ENCODE results near the gene POMT1. TPM values are rescaled to one million over a fixed set of nuclear protein-coding genes. Genes with fewer than 3 reads are reported as not detected.
A peak's percentile ranks its signal among the peaks of the same experiment; 100 is the strongest.

The POMT1 gene
- total RNA-seq, 2 experiments from 2014 or later: 4.7 to 27.1 TPM

GRCh38 chr9:131559421-131560000, 56.8 kb downstream of the POMT1 start:
- H3K4me3 ChIP-seq (ENCODE audit: low read depth, low read length, poor library complexity, severe bottlenecking): no peak overlapping the region
- ChIA-PET CTCF (ENCODE audit: unreplicated experiment) (no interaction called here), POLR2A (interaction anchor here (0.7 to 0.8 kb wide), 2 partner anchors 111 to 371 kb away, joined by 3 to 8 read pairs; no protein-coding TSS in a partner anchor)
- no peaks in the 10 kb centered on the region for H3K9me2 ChIP-seq (ENCODE audit: insufficient read depth, low read length)
- H3K79me2 ChIP-seq (ENCODE audit: insufficient read depth, low read depth, low read length): no peaks in the 10 kb centered on the region
- H3K27ac ChIP-seq (ENCODE audit: low read depth, low read length, poor library complexity, severe bottlenecking): no peak overlapping the region
- H4K20me1 ChIP-seq (ENCODE audit: insufficient read depth, low read length): no peaks in the 10 kb centered on the region
- H3K36me3 ChIP-seq (ENCODE audit: insufficient read depth, low read length): no peaks in the 10 kb centered on the region
- intact Hi-C loops (cut with micrococcal nuclease; ENCODE audit: unreplicated experiment): no loop called here
- no peak for DNase-seq (ENCODE audit: low spot score)
- no peaks in the 10 kb centered on the region for H3K4me1 ChIP-seq (ENCODE audit: insufficient read depth, low read length, poor library complexity, severe bottlenecking)
- TF ChIP-seq EZH2phosphoT487 (IDR thresholded peaks at IDR 0.05; ENCODE audit: borderline replicate concordance, low read depth, low read length): no peak
- TF ChIP-seq, protein P1, sequence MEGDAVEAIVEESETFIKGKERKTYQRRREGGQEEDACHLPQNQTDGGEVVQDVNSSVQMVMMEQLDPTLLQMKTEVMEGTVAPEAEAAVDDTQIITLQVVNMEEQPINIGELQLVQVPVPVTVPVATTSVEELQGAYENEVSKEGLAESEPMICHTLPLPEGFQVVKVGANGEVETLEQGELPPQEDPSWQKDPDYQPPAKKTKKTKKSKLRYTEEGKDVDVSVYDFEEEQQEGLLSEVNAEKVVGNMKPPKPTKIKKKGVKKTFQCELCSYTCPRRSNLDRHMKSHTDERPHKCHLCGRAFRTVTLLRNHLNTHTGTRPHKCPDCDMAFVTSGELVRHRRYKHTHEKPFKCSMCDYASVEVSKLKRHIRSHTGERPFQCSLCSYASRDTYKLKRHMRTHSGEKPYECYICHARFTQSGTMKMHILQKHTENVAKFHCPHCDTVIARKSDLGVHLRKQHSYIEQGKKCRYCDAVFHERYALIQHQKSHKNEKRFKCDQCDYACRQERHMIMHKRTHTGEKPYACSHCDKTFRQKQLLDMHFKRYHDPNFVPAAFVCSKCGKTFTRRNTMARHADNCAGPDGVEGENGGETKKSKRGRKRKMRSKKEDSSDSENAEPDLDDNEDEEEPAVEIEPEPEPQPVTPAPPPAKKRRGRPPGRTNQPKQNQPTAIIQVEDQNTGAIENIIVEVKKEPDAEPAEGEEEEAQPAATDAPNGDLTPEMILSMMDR (conservative IDR thresholded peaks at IDR 0.05; ENCODE audit: low read length): 0 out of 2 replicates have a peak, but pooled peaks have one; percentile 16
- no TSS peak for BruUV-seq (replicated peaks)
- H3K9me3 ChIP-seq (ENCODE audit: low read length): 0 out of 2 replicates have a peak, but pooled peaks cover 10% of the 10 kb centered on the region
- no peak overlapping the region for H3K4me2 ChIP-seq (ENCODE audit: low read length)
- H2AFZ ChIP-seq (ENCODE audit: low read length): no peak overlapping the region

GRCh38 chr9:131562032-131562959, 59.6 kb downstream of the POMT1 start:
- DNase-seq (ENCODE audit: low spot score): no peak
- Histone ChIP-seq H3K9me3 (ENCODE audit: low read length) (peaks cover 10% of the 10 kb centered on the region; the same call in 1 of the 2 replicates), H3K79me2 (ENCODE audit: insufficient read depth, low read depth, low read length) (no peaks in the 10 kb centered on the region), H3K27ac (ENCODE audit: low read depth, low read length, poor library complexity, severe bottlenecking) (no peak overlapping the region), H3K4me1 (ENCODE audit: insufficient read depth, low read length, poor library complexity, severe bottlenecking) (no peaks in the 10 kb centered on the region), H3K36me3 (ENCODE audit: insufficient read depth, low read length) (peaks cover 9% of the 10 kb centered on the region), H2AFZ (ENCODE audit: low read length) (no peak overlapping the region), H3K4me2 (ENCODE audit: low read length) (no peak overlapping the region), H3K4me3 (ENCODE audit: low read depth, low read length, poor library complexity, severe bottlenecking) (no peak overlapping the region), H4K20me1 (ENCODE audit: insufficient read depth, low read length) (no peaks in the 10 kb centered on the region), H3K9me2 (ENCODE audit: insufficient read depth, low read length) (no peaks in the 10 kb centered on the region)
- intact Hi-C loops (cut with micrococcal nuclease; ENCODE audit: unreplicated experiment): no loop called here
- ChIA-PET CTCF (ENCODE audit: unreplicated experiment) (interaction anchor here (0.6 kb wide), 1 partner anchor 58 kb away, joined by 5 read pairs; no protein-coding TSS in a partner anchor), POLR2A (interaction anchor here (0.6 to 0.7 kb wide), 2 partner anchors 11 to 953 kb away, joined by 4 to 8 read pairs; no protein-coding TSS in a partner anchor)
- TF ChIP-seq EZH2phosphoT487 (IDR thresholded peaks at IDR 0.05; ENCODE audit: borderline replicate concordance, low read depth, low read length): no peak
- TF ChIP-seq, protein P1 (conservative IDR thresholded peaks at IDR 0.05; ENCODE audit: low read length): no peak
- BruUV-seq (replicated peaks): no TSS peak
